T-helper 22 cell (primary cell): ENCODE measurements around the gene CACNA1H.

Experiments
- DNase-seq: peaks from one replicate; pipeline ENCODE4 v3.0.0-alpha.2; 2020; ENCODE audit warnings: low read depth

Gene CACNA1H

GRCh38 chr16:1212616-1213194, 59.8 kb downstream of the CACNA1H start:
- DNase-seq = no peak

DNA sequence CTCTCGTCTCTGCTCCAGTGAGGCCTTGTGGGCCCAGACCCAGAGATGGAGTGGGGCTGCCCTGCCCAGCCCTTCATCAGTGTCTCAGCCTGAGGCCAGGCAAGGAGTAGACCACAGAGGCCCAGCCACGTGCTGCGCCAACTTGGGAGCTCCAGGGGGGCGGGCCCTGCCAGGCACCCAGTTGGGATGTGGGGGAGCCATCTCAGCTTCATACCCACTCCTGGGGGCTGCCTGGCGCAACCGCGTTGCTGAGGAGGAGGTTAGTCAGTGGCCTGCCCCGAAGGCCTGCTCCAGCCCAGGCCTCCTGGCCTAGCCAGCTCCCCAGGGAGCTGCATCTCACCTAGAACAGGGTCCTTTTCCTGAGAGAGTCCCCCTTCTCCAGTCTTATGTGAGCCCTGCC, 60.3 kb downstream of the CACNA1H start:
- DNase-seq = no peak

DNA sequence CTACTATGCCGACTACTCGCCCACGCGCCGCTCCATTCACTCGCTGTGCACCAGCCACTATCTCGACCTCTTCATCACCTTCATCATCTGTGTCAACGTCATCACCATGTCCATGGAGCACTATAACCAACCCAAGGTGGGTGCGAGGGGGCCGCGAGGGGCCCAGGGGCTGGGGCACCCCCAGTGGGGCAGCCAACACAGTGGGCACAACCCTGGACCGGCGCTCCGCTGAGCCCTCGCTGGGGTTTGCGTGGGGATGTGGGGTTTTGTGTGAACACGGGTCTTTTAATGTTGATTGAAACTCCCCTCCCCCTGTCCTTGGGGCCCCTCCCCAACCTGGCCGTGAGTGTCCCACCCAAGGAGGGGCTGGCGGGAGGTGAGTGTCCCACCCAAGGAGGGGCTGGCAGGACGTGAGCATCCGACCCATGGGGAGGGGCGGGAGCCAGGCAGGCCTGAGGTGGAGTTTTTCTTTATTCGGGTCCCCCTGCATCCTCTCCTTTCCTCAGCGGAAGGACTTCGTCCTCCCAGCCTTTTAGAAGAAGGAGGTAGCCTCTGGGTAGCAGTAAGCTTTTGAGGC, 61.0 kb downstream of the CACNA1H start:
- DNase-seq = no peak

DNA sequence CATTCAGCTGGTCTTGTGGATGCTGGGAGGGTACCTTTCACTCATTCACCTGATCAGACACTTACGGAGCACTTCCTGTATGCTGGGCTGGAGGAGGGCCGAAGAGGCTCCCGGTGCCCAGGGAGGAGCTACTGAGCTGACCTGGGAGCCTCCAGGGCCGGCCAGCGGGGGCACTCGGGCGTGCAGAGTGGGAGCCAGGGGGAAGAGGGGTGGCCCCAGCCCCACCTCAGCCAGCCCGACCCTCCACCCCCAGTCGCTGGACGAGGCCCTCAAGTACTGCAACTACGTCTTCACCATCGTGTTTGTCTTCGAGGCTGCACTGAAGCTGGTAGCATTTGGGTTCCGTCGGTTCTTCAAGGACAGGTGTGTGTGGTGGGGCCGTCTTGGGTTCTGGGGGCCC, 61.8 kb downstream of the CACNA1H start:
- DNase-seq = no peak

DNA sequence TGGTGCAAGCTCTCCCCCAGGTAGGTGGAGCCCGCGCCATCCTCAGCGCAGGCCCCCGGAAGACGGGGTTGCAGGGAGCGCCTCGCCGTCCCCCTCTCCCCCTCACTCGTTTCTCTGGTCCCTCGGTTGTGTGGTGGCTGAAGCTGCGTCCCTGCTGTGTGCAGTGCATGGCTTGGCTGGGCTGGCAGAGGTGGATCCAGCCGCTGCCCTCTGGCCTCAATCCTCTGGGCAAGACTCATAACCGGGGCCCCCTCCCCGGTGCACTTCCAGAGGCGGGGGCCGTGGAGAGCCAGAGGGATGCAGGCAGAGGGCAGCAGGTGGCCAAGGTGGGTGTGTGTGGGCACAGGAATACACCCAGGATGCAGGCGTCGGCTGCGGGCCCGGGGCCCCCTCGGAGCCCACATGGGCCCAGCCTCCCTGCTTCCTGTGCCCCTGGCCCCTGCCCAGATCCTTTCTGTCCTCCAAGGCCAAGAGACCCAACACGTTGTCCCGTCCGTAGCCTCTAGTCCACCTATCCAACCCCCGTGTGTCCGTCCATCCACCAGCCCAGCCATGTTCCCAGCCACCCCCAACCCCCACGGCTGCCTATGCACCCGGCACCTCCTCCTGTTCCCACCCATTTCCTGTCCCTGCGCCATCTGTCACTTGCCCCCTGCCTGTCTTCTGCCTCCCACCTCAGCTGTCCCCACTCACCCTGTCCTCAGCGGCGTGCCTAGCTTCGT, 62.8 kb downstream of the CACNA1H start:
- DNase-seq = no peak

DNA sequence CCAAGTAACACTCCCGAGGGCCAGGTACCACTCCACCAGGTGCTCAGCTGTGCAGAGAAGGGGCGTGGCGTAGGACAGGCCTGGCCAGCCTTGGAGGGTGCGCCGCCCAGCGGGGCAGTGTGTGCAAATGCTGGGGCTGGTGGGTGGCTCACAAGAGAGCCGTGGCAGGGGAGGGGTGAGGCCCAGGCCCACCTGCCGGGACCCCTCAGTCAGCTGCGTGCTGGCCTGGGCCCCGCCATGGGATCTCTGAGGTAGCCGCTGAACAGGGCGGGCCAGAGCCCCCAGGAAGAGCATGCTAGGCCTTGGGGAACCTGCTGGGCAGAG, 63.4 kb downstream of the CACNA1H start:
- DNase-seq = no peak

DNA sequence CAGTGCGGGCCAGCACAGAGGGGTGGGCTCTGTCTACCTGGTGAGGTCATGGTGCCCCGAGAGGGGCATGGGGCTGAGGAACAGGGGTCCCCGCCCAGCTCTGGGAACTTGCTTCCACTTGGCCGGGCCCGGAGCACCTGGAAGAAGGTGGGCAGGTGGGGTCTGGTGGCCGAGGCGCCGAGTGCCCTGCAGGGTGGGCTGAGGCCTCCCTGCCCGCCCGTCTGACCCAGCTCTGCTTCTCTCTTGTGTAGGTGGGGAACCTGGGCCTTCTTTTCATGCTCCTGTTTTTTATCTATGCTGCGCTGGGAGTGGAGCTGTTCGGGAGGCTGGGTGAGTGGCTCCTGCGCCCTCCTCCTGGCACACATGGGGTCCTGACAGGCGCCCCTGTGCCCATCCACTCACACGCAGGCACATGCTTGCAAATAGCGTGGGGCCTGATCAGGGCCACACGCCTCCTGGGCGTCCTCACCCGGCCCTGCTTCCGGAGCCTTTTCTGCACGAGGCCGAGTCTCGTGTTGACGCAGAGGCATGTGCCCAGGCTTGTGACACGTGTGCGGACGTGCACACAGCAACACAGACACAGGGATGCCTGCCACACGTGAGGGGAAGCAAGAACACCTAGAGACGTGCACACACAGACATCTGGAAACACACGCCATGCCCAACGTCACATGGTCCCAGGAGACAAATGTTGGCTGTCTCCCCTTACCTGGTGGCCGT, 63.9 kb downstream of the CACNA1H start:
- DNase-seq = no peak

GRCh38 chr16:1217526-1217925, 64.6 kb downstream of the CACNA1H start:
- no peak for DNase-seq

GRCh38 chr16:1218061-1218929, 65.4 kb downstream of the CACNA1H start:
- no peak for DNase-seq

- no peak for DNase-seq
These were observed 66.2 kb downstream of the CACNA1H start for GRCh38 chr16:1218930-1219611.

- no peak for DNase-seq
These were observed 67.3 kb downstream of the CACNA1H start for GRCh38 chr16:1220098-1220728.

DNA sequence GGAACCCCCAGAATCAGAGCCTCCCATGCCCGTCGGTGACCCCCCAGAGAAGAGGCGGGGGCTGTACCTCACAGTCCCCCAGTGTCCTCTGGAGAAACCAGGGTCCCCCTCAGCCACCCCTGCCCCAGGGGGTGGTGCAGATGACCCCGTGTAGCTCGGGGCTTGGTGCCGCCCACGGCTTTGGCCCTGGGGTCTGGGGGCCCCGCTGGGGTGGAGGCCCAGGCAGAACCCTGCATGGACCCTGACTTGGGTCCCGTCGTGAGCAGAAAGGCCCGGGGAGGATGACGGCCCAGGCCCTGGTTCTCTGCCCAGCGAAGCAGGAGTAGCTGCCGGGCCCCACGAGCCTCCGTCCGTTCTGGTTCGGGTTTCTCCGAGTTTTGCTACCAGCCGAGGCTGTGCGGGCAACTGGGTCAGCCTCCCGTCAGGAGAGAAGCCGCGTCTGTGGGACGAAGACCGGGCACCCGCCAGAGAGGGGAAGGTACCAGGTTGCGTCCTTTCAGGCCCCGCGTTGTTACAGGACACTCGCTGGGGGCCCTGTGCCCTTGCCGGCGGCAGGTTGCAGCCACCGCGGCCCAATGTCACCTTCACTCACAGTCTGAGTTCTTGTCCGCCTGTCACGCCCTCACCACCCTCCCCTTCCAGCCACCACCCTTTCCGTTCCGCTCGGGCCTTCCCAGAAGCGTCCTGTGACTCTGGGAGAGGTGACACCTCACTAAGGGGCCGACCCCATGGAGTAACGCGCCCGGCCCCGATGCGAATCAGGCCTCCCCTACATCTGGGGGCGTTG, 68.1 kb downstream of the CACNA1H start:
- DNase-seq = no peak

- no peak for DNase-seq
These were observed 69.0 kb downstream of the CACNA1H start for GRCh38 chr16:1221628-1222552.

- DNase-seq = no peak
These were observed 69.8 kb downstream of the CACNA1H start for GRCh38 chr16:1222553-1223354.

- no peak for DNase-seq
These were observed 70.7 kb downstream of the CACNA1H start for GRCh38 chr16:1223355-1224214.

GRCh38 chr16:1224558-1224957, 71.7 kb downstream of the CACNA1H start:
- no peak for DNase-seq

GRCh38 chr16:1225051-1225451, 72.1 kb downstream of the CACNA1H start, which contains the start of gene TPSG1:
Gene TPSG1 (minus strand): TSS chr16:1225268. CDS start chr16:1225252, 16 bp downstream.
- no peak for DNase-seq
